GM18951 (cell line): ENCODE measurements around the gene FUT7.

ENCODE experiments used
- POLR2A ChIP-seq: IDR thresholded peaks from 4 replicates; pipeline ENCODE4 v1.6.1; 2011; ENCODE audit warnings: mild to moderate bottlenecking; ENCODE audit not compliant: insufficient read length, insufficient read depth; ENCODE audit errors: extremely low read depth
- in situ Hi-C: fragments of 300-500 bp; cut with MboI; formaldehyde crosslinking; loops from one replicate; pipeline ENCODE4 v1.12.0; 2022; ENCODE audit warnings: low sequenced_read_pairs, mixed read lengths, inconsistent platforms; ENCODE audit not compliant: unreplicated experiment

FUT7 gene

GRCh38 chr9:137029058-137029936 is 2.6 kb downstream of the FUT7 start:
- TF ChIP-seq POLR2A, result peak; percentile 8
- in situ Hi-C loops, result loop anchor here (25.0 kb wide), 1 partner anchor 242 kb away; the partner anchor contains the start of genes CCDC183 and TMEM141

- in situ Hi-C loops, result loop anchor here (25.0 kb wide), 1 partner anchor 241 kb away; the partner anchor contains the start of genes CCDC183 and TMEM141
- TF ChIP-seq POLR2A, result no peak
These were observed 3.4 kb downstream of the FUT7 start for GRCh38 chr9:137028263-137029057.

- in situ Hi-C loops, result loop anchor here (25.0 kb wide), 1 partner anchor 240 kb away; the partner anchor contains the start of genes CCDC183 and TMEM141
- no peak for TF ChIP-seq POLR2A
These were observed 4.3 kb downstream of the FUT7 start, which contains the start of gene ABCA2 for GRCh38 chr9:137027369-137028262. Gene ABCA2 (minus strand): TSS chr9:137028237. CDS start chr9:137028140, 97 bp downstream.

- in situ Hi-C loops, result loop anchor here (25.0 kb wide), 1 partner anchor 240 kb away; the partner anchor contains the start of genes CCDC183 and TMEM141
- TF ChIP-seq POLR2A, result no peak
These were observed 5.1 kb downstream of the FUT7 start for GRCh38 chr9:137026828-137027227.

- in situ Hi-C loops, result loop anchor here (25.0 kb wide), 1 partner anchor 239 kb away; the partner anchor contains the start of genes CCDC183 and TMEM141
These were observed 5.5 kb downstream of the FUT7 start for GRCh38 chr9:137026384-137026783.

GRCh38 chr9:137025517-137025966 is 6.3 kb downstream of the FUT7 start:
- TF ChIP-seq POLR2A, result no peak
- in situ Hi-C loops, result loop anchor here (25.0 kb wide), 1 partner anchor 238 kb away; the partner anchor contains the start of genes CCDC183 and TMEM141

More at GRCh38 chr9:137026384-137026783, 5.5 kb downstream of the FUT7 start:
- no peak for TF ChIP-seq POLR2A

- in situ Hi-C loops, result no loop called here
- no peak for TF ChIP-seq POLR2A
These were observed 8.3 kb downstream of the FUT7 start for GRCh38 chr9:137023583-137023991.

- no peak for TF ChIP-seq POLR2A
These were observed 8.7 kb downstream of the FUT7 start for GRCh38 chr9:137023157-137023556.

GRCh38 chr9:137022662-137023008 is 9.3 kb downstream of the FUT7 start:
- TF ChIP-seq POLR2A, result no peak
- in situ Hi-C loops, result no loop called here

More at GRCh38 chr9:137023157-137023556, 8.7 kb downstream of the FUT7 start:
- in situ Hi-C loops, result no loop called here

- in situ Hi-C loops, result no loop called here
- no peak for TF ChIP-seq POLR2A
These were observed 9.8 kb downstream of the FUT7 start for GRCh38 chr9:137021979-137022661.

- in situ Hi-C loops, result no loop called here
- TF ChIP-seq POLR2A, result no peak
These were observed 10.3 kb downstream of the FUT7 start for GRCh38 chr9:137021568-137021978.
